ENCODE data around the gene TMEM184A. TPM values are rescaled to one million over a fixed set of nuclear protein-coding genes. Genes with fewer than 3 reads are reported as not detected.

The TMEM184A gene
- total and polyA plus RNA-seq, 10 of the 15 experiments (the other 5 are each of a cell fraction or from before 2014, with no cell fraction given), result 0.04 to 0.15 TPM; not detected in 8

- CTCF ChIA-PET, result interaction anchor here (0.6 kb wide), 1 partner anchor 44 kb away, joined by 3 read pairs; no protein-coding TSS in a partner anchor
Measured at GRCh38 chr7:1512781-1513656, 43.0 kb downstream of the TMEM184A start.

More at GRCh38 chr7:1512781-1513656, 43.0 kb downstream of the TMEM184A start:
- Histone ChIP-seq H3K4me3 (no peak overlapping the region), H3K4me1 (ENCODE audit: control insufficient read depth, insufficient read depth, low read length) (peaks cover 10% of the 10 kb centered on the region), H2AFZ (ENCODE audit: control insufficient read depth, low read depth, low read length) (peak overlapping the region; percentile 48), H3K9me3 (replicated peaks; ENCODE audit: control insufficient read depth, insufficient read depth, low read length) (no peaks in the 10 kb centered on the region), H3K27me3 (replicated peaks in 1 of 2; ENCODE audit: control insufficient read depth in 2 of 2, insufficient read depth in 2 of 2, low read length in 1 of 2) (no peaks in the 10 kb centered on the region), H3K9ac (ENCODE audit: control insufficient read depth, insufficient read depth, low read length) (no peak overlapping the region), H3K27ac (ENCODE audit: control insufficient read depth, insufficient read depth) (no peak overlapping the region), H3K36me3 (ENCODE audit: control insufficient read depth in 2 of 2, insufficient read depth in 2 of 2, low read length in 1 of 2) (no peaks in the 10 kb centered on the region), H3K4me2 (ENCODE audit: control insufficient read depth, insufficient read depth) (no peak overlapping the region; the same call in 1 of the 2 replicates), H4K20me1 (ENCODE audit: control insufficient read depth, insufficient read depth) (no peaks in the 10 kb centered on the region), H3K79me2 (ENCODE audit: control insufficient read depth, insufficient read depth, low read length) (no peaks in the 10 kb centered on the region)
- intact Hi-C loops (cut with micrococcal nuclease; ENCODE audit: unreplicated experiment), result no loop called here
- ATAC-seq (peak; percentile 80), FAIRE-seq (no peak), DNase-seq (ENCODE audit: low read depth, low spot score) (no peak)
- TF ChIP-seq TCF12 (IDR thresholded peaks at IDR 0.05; ENCODE audit: low read depth, low read length), result peak; percentile 92; the same call in 1 of the 2 replicates
- 0 out of 2 replicates have a peak, but pooled peaks have one; percentile 33 for TF ChIP-seq BACH1 (IDR thresholded peaks at IDR 0.05; ENCODE audit: borderline replicate concordance)
- TF ChIP-seq ZNF384 (IDR thresholded peaks at IDR 0.05; ENCODE audit: borderline replicate concordance, low read depth, low read length), result peak; percentile 88
- no peak for TF ChIP-seq FOXM1 (IDR thresholded peaks at IDR 0.05; ENCODE audit: low read depth, low read length)
- TF ChIP-seq IKZF1 (conservative IDR thresholded peaks at IDR 0.05), result peak; percentile 34; the same call in 1 of the 2 replicates
- TF ChIP-seq NR2C2 (IDR thresholded peaks at IDR 0.05; ENCODE audit: borderline replicate concordance, control insufficient read depth, insufficient read length, low read depth), result no peak
- peak; percentile 90 to 92 for TF ChIP-seq BHLHE40 (IDR thresholded peaks at IDR 0.05; ENCODE audit: borderline replicate concordance in 1 of 2, low read depth in 2 of 2, low read length in 1 of 2)
- TF ChIP-seq EGR1 (IDR thresholded peaks at IDR 0.05; ENCODE audit: borderline replicate concordance in 1 of 2, low read depth in 2 of 2, low read length in 2 of 2), result peak in 1 of 2 experiments; percentile 51; a peak in 1 of 3 replicates
- peak; percentile 91 for TF ChIP-seq TCF3 (IDR thresholded peaks at IDR 0.05; ENCODE audit: borderline replicate concordance, insufficient read depth, low read depth, low read length)
- peak; percentile 36; the same call in 1 of the 2 replicates for TF ChIP-seq RUNX3 (IDR thresholded peaks at IDR 0.05; ENCODE audit: low read length)
- BruUV-seq (replicated peaks), result no TSS peak
- 14% methylated on average over 34 of the region's 35 CpGs for WGBS (ENCODE audit: insufficient coverage, insufficient replicate concordance, low lambda C conversion rate, missing lambda C conversion rate)
- ChIA-PET SMC1A (ENCODE audit: uncharacterized antibody, unreplicated experiment) (no interaction called here), POLR2A (no interaction called here), RAD21 (ENCODE audit: unreplicated experiment) (interaction anchor here (0.6 kb wide), 1 partner anchor 23 kb away, joined by 3 read pairs; no protein-coding TSS in a partner anchor)
- in situ Hi-C loops (cut with MboI), result no loop called here

All from GM12878 (cell line).